Measurements from ENCODE around the gene VWA7. TPM values are rescaled to one million over a fixed set of nuclear protein-coding genes. Genes with fewer than 3 reads are reported as not detected.
A peak's percentile ranks its signal among the peaks of the same experiment; 100 is the strongest.

Gene VWA7
- total and polyA plus RNA-seq, 4 donors, result 2.2 to 14.2 (median 5.7) TPM

DNA sequence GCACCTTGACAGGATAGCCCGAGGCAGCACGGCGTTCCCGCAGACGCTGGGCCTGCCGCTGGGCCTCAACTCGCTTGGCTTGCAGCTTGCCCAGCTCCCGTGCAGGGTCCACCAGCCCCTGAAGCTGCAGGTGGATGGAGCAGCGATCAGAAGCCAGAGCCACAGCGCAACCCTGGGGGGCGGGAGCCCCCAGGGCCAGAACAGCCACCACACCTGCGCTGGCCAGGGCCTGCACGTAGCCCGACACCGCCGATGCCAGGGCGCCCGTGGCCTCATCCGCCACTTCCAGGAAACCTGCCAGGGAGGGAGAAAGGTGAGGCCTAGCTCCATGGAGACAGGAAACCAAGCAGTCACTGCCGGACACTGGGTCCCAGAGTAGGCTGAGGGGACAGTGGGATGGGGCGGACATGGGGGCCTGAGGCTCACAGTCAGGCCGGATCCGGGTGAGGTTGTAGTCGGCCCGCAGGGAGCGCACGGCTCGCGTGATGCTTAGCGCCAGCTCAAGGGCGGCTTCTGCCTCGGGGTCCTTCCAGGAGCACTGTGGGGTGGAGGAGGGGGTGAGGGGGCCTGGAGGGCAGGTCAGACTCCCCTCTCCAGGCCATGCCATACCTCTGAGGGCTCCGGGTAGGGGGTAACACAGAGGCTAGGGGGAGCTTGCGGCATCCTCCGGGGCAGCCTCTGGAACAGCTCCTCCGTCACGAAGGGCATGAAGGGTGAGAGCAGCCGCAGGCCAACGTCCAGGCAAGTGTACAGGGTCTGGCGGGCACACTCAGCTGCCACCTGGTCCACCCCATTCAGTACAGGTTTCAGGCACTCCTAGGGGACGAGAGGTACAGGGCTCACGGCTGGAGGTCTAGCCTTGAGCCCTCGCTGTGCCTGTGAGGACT, 2.1 kb upstream of the VWA7 start:
- WGBS, 2 donors, result 94 to 95% methylated on average over 43 of the region's 43 CpGs
- ATAC-seq (ENCODE audit: insufficient read depth, low FRiP score) (no peak), DNase-seq (no peak)
- peaks cover 6 to 47% (median 19%) of the 10 kb centered on the region in 4 donors for H3K36me3 ChIP-seq (ENCODE audit: control insufficient read depth in 4 of 4, insufficient read depth in 4 of 4, low read length in 4 of 4)
- no peak overlapping the region for H3K27ac ChIP-seq (ENCODE audit: low read depth in 1 of 2, low read length in 1 of 2)
- no peak overlapping the region for H3K4me3 ChIP-seq
- no peak for TF ChIP-seq CTCF (IDR thresholded peaks at IDR 0.05; ENCODE audit: control extremely low read depth, extremely low read depth)
- H3K4me1 ChIP-seq (ENCODE audit: control insufficient read depth in 5 of 5, insufficient read depth in 5 of 5, low read length in 5 of 5), result peaks cover 0 to 9% (median 0%) of the 10 kb centered on the region in 5 donors
- no peak overlapping the region for H3K9ac ChIP-seq (ENCODE audit: insufficient read depth in 1 of 2, low read length in 2 of 2)
- H3K27me3 ChIP-seq (ENCODE audit: control insufficient read depth in 3 of 3, insufficient read depth in 3 of 3, low read length in 2 of 3), result no peaks in the 10 kb centered on the region
- no peaks in the 10 kb centered on the region for H3K9me3 ChIP-seq (ENCODE audit: control insufficient read depth in 4 of 4, insufficient read depth in 3 of 4, low read length in 3 of 4)

- H3K27me3 ChIP-seq (ENCODE audit: control insufficient read depth in 3 of 3, insufficient read depth in 3 of 3, low read length in 2 of 3), result no peaks in the 10 kb centered on the region
Observed at GRCh38 chr6:31778193-31778592, 1.1 kb upstream of the VWA7 start.

GRCh38 chr6:31777667-31778050, 531 bp upstream of the VWA7 start:
- peak overlapping the region; percentile 49 to 57 for H3K27ac ChIP-seq (ENCODE audit: low read depth in 1 of 2, low read length in 1 of 2)
- no peak for DNase-seq
- no peaks in the 10 kb centered on the region for H3K27me3 ChIP-seq (ENCODE audit: control insufficient read depth in 3 of 3, insufficient read depth in 3 of 3, low read length in 2 of 3)
- TF ChIP-seq CTCF (IDR thresholded peaks at IDR 0.05; ENCODE audit: control extremely low read depth, extremely low read depth), result no peak
- no peak overlapping the region for H3K9ac ChIP-seq (ENCODE audit: insufficient read depth in 1 of 2, low read length in 2 of 2)
- peaks cover 0 to 9% (median 0%) of the 10 kb centered on the region in 5 donors for H3K4me1 ChIP-seq (ENCODE audit: control insufficient read depth in 5 of 5, insufficient read depth in 5 of 5, low read length in 5 of 5)
- no peak for ATAC-seq (ENCODE audit: insufficient read depth, low FRiP score)
- H3K9me3 ChIP-seq (ENCODE audit: control insufficient read depth in 4 of 4, insufficient read depth in 3 of 4, low read length in 3 of 4), result no peaks in the 10 kb centered on the region
- H3K36me3 ChIP-seq (ENCODE audit: control insufficient read depth in 4 of 4, insufficient read depth in 4 of 4, low read length in 4 of 4), result peaks cover 2 to 38% (median 16%) of the 10 kb centered on the region in 4 donors
- no peak overlapping the region for H3K4me3 ChIP-seq
- 91 to 99% methylated on average over 5 of the region's 5 CpGs for WGBS, 2 donors

More at GRCh38 chr6:31778193-31778592, 1.1 kb upstream of the VWA7 start:
- Histone ChIP-seq H3K9ac (ENCODE audit: insufficient read depth in 1 of 2, low read length in 2 of 2) (no peak overlapping the region), H3K36me3 (ENCODE audit: control insufficient read depth in 4 of 4, insufficient read depth in 4 of 4, low read length in 4 of 4) (peaks cover 3 to 42% (median 18%) of the 10 kb centered on the region in 4 donors), H3K4me3 (no peak overlapping the region), H3K9me3 (ENCODE audit: control insufficient read depth in 4 of 4, insufficient read depth in 3 of 4, low read length in 3 of 4) (no peaks in the 10 kb centered on the region), H3K4me1 (ENCODE audit: control insufficient read depth in 5 of 5, insufficient read depth in 5 of 5, low read length in 5 of 5) (peaks cover 0 to 9% (median 0%) of the 10 kb centered on the region in 5 donors), H3K27ac (ENCODE audit: low read depth in 1 of 2, low read length in 1 of 2) (no peak overlapping the region)
- WGBS, 2 donors, result 89 to 94% methylated on average over 5 of the region's 5 CpGs
- no peak for TF ChIP-seq CTCF (IDR thresholded peaks at IDR 0.05; ENCODE audit: control extremely low read depth, extremely low read depth)
- no peak for DNase-seq
- no peak for ATAC-seq (ENCODE audit: insufficient read depth, low FRiP score)

Measured in lung (tissue), 12 donors.